Heart right ventricle (tissue), 16 donors: Measurements from ENCODE around the gene TTC39B. TPM values are rescaled to one million over a fixed set of nuclear protein-coding genes. Genes with fewer than 3 reads are reported as not detected.

Source experiments
- ATAC-seq, 8 donors: fragments of 200-7000 bp; cut with Tn5 transposase; one replicate each; pipeline ENCODE4 v1.9.1; 2020; ENCODE audit warnings: mild to moderate bottlenecking in 8 of 8, moderate library complexity in 8 of 8, moderate number of reproducible peaks in 1 of 8
- DNase-seq, 2 donors: peaks; one replicate each; pipeline ENCODE4 v3.0.0-alpha.2; 2020
- H3K27ac ChIP-seq, 10 donors: fragments of 200-600 bp; sonication (generic) in 2 of 10; one replicate each; pipeline versions ENCODE4 v1.5.0 to v1.8.0; 2020 to 2022; ENCODE audit warnings: mild to moderate bottlenecking in 3 of 10
- H3K27me3 ChIP-seq, 7 donors: fragments of 200-600 bp; one replicate each; pipeline ENCODE4 v1.8.0; 2021 to 2022; ENCODE audit warnings: mild to moderate bottlenecking in 2 of 7
- H3K36me3 ChIP-seq, 9 donors: fragments of 200-600 bp; sonication (generic) in 1 of 9; one replicate each; pipeline versions ENCODE4 v1.5.0 to v1.8.0; 2020 to 2022; ENCODE audit warnings: mild to moderate bottlenecking in 2 of 9
- H3K4me1 ChIP-seq, 9 donors: fragments of 200-600 bp; sonication (generic) in 1 of 9; one replicate each; pipeline versions ENCODE4 v1.5.0 to v1.8.0; 2020 to 2022; ENCODE audit warnings: mild to moderate bottlenecking in 4 of 9
- H3K4me3 ChIP-seq, 10 donors: fragments of 200-600 bp; sonication (generic) in 2 of 10; one replicate each; pipeline versions ENCODE4 v1.5.0 to v1.8.0; 2020 to 2022; ENCODE audit warnings: mild to moderate bottlenecking in 7 of 10, moderate library complexity in 2 of 10
- H3K9me3 ChIP-seq, 11 donors: fragments of 200-600 bp in 10 of 11; sonication (generic) in 2 of 11; one replicate each; pipeline versions ENCODE4 v1.5.0 to v1.8.0; 2013 to 2022; ENCODE audit warnings: mild to moderate bottlenecking in 2 of 11, control low read depth in 1 of 11, moderate library complexity in 1 of 11
- WGBS, 2 donors: extraction: QIAGEN DNeasy Blood & Tissue Kit; methylation state at CpG; one replicate each; pipeline ENCODE4 v1.1.7; 2013; ENCODE audit warnings: inconsistent platforms in 1 of 2; 5-methylcytosine and 5-hydroxymethylcytosine counted together
- intact Hi-C, 10 donors: fragments of 100-400 bp; cut with DNase I; formaldehyde crosslinking; loops; one replicate each; pipeline versions ENCODE4 v1.11.1 to v1.14.2; 2022
- polyA plus RNA-seq, 2 donors: library from polyadenylated mRNA; stranded (reverse); fragments of 200-250 nt; gene quantifications; one replicate each; pipeline ENCODE4 v1.2.3, GENCODE V29; 2013
- total RNA-seq, 10 donors: library from RNA; stranded (reverse); fragmentation: NEBNext Ultra II Directional in 3 of 10; extraction: Animal tissue kit (Norgen Biotek cat#: 25700) in 3 of 10; gene quantifications; one replicate each; pipeline versions ENCODE4 v1.2.1 to v1.2.4, GENCODE V29; 2021 to 2023
- TF ChIP-seq, protein P1 (sequence below), 9 donors: fragments of 200-600 bp; sonication (generic) in 2 of 9; IDR thresholded peaks; one replicate each; pipeline versions ENCODE4 v1.5.0 to v1.8.0; 2021 to 2022; ENCODE audit warnings: antibody characterized with exemption in 9 of 9, mild to moderate bottlenecking in 5 of 9, moderate library complexity in 1 of 9
- donor health status: Arrhythmogenic right ventricular cardiomyopathy.
- donor health status: ischemic (EF 13 %, LVEDD 7.1; RV severe dilation, severe dysfunction).
- donor health status: healthy with polysubstance abuse.
- donor health status: DM: no; HTN: yes; CAD: no.
- donor health status: DM: no; HTN: no; CAD: no.
- donor health status: ischemic (EF 25% LVEDD 6.9; RV normal size, moderate dysfunction).
- donor health status: ischemic (EF 25% LVEDD 5.7; RV mildly dilated, moderate dysfunction).
- donor health status: healthy.
- donor health status: DM: yes; HTN: yes; CAD: no.
- donor health status: Ischemic cardiomyopathy.
- donor health status: ischemic (EF 35%, LVEDD 5.7; RV mildly dilated, moderate dysfunction).
- donor health status: nonischemic (EF 11% LVEDD 7.7; RV severe dilation, severe dysfunction).
- donor health status: DM: yes; HTN: yes; CAD: no.
- donor health status: PGD.
- donor health status: ischemic (EF 29% LVEDD 5.4; RV normal size, mild dysfunction).
- donor health status: nonischemic (EF 23%, LVEDD 6.1; RV moderate dilation, normal function).

The TTC39B gene
- total and polyA plus RNA-seq, 12 donors = 0.52 to 4.3 (median 1.5) TPM

DNA sequence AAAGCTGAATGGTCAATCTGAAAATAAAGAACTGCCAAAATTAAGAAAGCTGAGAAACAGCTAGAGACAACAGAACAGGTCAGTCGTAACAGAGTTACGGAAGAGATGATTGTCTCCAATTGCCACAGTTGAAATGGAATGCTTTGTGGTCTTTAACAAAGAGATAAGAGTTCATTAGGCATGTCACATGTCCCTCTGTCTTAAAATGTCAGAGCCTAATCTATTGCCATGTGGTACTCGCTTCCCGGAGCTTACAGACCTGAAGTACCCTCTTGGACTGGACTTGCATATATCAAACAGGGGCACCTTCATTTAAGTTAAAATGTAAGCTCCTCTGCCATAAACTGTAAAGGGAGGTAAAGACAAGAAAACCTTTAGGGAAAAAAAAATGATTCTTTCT is 19.7 kb downstream of the TTC39B start:
- 71 to 76% methylated on average over 4 of the region's 4 CpGs for WGBS, 2 donors
- no peak for ATAC-seq
- no peaks in the 10 kb centered on the region for H3K27me3 ChIP-seq

DNA sequence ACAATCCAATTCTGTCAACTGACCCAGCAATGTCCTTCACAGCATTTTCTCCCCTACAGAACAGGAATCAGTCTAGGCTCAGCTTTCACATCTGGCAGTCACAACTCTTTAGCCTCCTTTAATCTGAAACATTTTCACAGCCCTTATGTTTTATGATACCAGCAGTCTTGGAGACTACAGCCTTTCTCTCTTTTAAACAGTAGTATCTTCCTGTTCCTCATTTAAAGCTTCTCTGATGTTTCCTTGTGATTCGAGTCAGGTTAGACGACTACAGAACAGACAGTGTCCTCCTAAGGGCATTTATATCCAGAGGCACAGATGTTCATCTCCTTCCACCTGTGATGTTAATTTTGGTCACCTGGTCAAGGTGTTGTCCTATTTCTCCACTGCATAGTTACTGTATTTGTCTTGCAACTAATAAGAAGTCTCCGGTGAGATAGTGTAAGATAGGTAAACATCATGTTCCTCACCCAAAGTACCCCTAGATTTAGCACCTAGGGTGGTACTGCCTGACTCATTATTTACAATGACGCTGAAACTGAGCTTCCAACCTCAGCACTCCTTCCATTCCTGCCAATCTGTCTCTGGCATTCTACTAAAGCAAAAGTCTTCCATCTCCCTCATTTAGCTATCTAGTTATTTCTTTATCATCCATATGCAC is 20.7 kb downstream of the TTC39B start:
- no peaks in the 10 kb centered on the region for H3K36me3 ChIP-seq
- TF ChIP-seq, protein P1, sequence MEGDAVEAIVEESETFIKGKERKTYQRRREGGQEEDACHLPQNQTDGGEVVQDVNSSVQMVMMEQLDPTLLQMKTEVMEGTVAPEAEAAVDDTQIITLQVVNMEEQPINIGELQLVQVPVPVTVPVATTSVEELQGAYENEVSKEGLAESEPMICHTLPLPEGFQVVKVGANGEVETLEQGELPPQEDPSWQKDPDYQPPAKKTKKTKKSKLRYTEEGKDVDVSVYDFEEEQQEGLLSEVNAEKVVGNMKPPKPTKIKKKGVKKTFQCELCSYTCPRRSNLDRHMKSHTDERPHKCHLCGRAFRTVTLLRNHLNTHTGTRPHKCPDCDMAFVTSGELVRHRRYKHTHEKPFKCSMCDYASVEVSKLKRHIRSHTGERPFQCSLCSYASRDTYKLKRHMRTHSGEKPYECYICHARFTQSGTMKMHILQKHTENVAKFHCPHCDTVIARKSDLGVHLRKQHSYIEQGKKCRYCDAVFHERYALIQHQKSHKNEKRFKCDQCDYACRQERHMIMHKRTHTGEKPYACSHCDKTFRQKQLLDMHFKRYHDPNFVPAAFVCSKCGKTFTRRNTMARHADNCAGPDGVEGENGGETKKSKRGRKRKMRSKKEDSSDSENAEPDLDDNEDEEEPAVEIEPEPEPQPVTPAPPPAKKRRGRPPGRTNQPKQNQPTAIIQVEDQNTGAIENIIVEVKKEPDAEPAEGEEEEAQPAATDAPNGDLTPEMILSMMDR (IDR thresholded peaks at IDR 0.05) = no peak
- no peaks in the 10 kb centered on the region for H3K27me3 ChIP-seq
- DNase-seq (no peak), ATAC-seq (no peak)
- no peak overlapping the region for H3K4me3 ChIP-seq
- intact Hi-C loops = loop anchor here in 1 of 10 donors (10.0 kb wide), 1 partner anchor 319 kb away; no protein-coding TSS in a partner anchor
- no peak overlapping the region for H3K27ac ChIP-seq
- H3K4me1 ChIP-seq = no peaks in the 10 kb centered on the region
- H3K9me3 ChIP-seq = peaks cover 0 to 8% (median 0%) of the 10 kb centered on the region in 11 donors
- 84 to 87% methylated on average over 4 of the region's 4 CpGs for WGBS, 2 donors

More for the DNA sequence above, 19.7 kb downstream of the TTC39B start:
- Histone ChIP-seq H3K4me3 (no peak overlapping the region), H3K27ac (no peak overlapping the region), H3K36me3 (no peaks in the 10 kb centered on the region), H3K4me1 (no peaks in the 10 kb centered on the region), H3K9me3 (peaks cover 0 to 8% (median 0%) of the 10 kb centered on the region in 11 donors)
- TF ChIP-seq, protein P1 (IDR thresholded peaks at IDR 0.05) = no peak
- DNase-seq = no peak
- intact Hi-C loops = loop anchor here in 1 of 10 donors (10.0 kb wide), 1 partner anchor 317 kb away; no protein-coding TSS in a partner anchor

DNA sequence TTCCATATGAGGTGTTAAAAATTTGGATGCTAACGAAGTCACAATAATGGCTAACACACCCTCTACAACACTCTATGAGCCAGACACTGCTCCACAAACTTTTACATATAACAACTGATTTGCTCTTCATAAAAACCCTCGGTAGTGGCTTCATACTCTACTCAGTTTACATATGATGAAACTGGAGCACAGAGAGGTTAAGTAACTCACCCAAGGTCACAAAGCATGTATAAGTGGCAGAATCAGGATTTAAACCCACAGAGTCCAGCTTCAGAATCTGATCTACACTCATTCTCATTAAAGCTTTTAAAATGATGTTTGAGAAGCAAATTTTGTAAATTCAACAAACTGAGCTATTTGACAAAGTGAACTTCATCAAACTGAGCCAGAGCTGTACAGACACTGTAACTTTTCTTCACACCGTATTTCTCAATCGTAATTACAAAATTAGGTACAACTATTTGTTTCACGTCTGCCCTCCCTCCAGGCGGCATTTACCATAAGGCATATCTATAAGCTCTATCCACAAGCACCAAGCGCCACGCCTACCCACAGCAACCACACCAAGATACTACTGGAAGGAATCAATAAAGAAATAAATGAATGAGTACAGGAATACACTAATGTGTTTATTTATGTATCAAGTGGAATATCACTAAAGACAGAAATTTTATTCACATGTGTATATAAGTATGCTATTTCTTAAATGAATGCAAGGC is 24.3 kb downstream of the TTC39B start:
- ATAC-seq = no peak

DNA sequence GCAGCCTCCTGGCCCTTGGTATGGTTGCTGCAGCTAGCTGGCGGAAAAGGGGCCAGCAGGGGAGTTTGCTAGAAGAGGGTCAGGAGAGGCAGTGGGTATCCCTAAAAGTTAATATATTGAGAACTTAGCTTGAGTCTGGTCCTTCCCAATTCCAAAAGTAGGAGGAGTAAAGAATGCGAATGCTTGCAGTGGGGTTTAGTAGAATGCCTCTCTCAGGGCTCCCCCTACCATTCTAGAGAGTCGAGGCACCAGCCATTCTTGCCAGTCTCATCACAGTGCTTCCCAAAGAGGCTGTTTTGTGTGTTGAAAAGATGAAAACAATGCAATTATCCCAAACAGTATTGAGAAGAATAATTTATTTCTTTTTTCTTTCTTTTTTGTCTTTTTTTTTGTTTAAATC is 26.4 kb downstream of the TTC39B start:
- Histone ChIP-seq H3K9me3 (no peaks in the 10 kb centered on the region), H3K27me3 (no peaks in the 10 kb centered on the region), H3K36me3 (no peaks in the 10 kb centered on the region), H3K4me1 (no peaks in the 10 kb centered on the region), H3K27ac (no peak overlapping the region), H3K4me3 (no peak overlapping the region)
- no peak for ATAC-seq
- 93 to 96% methylated on average over 3 of the region's 3 CpGs for WGBS, 2 donors
- TF ChIP-seq, protein P1 (IDR thresholded peaks at IDR 0.05) = no peak
- DNase-seq = no peak
- intact Hi-C loops = loop anchor here in 2 of 10 donors (5.0 to 10.0 kb wide), 2 partner anchors 324 to 327 kb away; no protein-coding TSS in a partner anchor

More for the DNA sequence above, 24.3 kb downstream of the TTC39B start:
- WGBS, 2 donors = 95% methylated on average over 8 of the region's 8 CpGs
- TF ChIP-seq, protein P1 (IDR thresholded peaks at IDR 0.05) = no peak
- Histone ChIP-seq H3K27ac (no peak overlapping the region), H3K27me3 (no peaks in the 10 kb centered on the region), H3K36me3 (no peaks in the 10 kb centered on the region), H3K9me3 (no peaks in the 10 kb centered on the region), H3K4me3 (no peak overlapping the region), H3K4me1 (no peaks in the 10 kb centered on the region)
- intact Hi-C loops = loop anchor here in 2 of 10 donors (5.0 to 10.0 kb wide), 2 partner anchors 322 to 325 kb away; no protein-coding TSS in a partner anchor
- DNase-seq = no peak
